NCI-H446 (cell line): Measurements from ENCODE around the gene SPTB.

Experiments used
- DNase-seq, 2 experiments: peaks; one replicate each; lab custom pipeline; 2025; lab: John Stamatoyannopoulos, UW

SPTB gene

DNA sequence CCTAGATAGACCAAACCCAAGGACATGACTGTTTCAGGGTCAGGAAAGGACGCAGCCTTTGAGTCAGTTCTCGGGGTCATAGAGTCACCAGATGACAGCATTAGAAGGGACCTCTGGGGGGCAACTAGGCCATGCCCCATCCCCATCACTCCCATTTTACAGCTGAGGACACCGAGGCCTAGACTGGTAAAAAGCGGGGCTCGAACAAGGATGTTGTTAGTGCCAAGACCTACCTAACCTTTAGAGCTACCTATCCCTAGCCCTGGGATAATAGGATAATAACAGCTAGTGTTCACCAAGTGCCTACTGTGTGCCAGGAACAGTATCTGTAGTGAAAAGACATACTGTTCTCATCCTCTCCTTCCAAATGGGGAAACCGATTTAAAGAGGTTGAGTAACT, 126.8 kb downstream of the SPTB start:
- DNase-seq = no peak

DNA sequence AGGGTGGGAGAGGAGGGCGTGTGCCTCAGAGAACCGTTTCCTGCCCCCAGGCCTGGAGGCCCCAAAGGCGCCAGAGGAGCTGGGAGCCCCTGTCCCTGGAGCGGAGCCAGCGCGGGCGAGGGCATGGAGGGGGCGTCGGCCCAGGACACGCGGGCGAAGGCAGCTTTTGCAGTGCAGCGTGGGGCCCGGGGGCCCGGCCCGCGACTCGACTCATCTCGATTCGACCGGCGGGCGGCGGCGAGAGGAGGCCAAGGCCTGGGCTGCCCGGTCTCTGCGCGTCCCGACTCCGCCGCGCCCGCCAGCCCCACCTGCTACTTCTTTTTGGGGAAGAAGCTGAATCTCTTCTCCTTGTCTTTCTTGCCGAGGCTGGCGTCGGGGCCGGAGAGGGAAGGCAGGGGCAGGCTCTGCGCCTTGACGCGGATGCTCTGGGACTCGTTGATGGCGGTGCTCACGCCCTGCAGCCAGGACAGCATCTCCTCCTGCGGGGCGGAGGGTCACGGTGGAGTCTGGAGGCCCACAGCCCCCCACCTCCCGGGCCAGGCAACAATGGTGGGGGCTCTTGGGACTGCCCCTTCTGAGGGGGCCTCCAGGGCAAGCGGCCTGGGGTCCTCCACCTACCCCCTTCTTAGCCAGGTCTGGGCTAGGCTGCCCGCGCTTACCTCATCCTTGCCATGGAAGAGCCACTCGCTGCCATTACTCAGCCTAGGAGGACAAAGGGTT, 130.6 kb downstream of the SPTB start:
- no peak for DNase-seq

DNA sequence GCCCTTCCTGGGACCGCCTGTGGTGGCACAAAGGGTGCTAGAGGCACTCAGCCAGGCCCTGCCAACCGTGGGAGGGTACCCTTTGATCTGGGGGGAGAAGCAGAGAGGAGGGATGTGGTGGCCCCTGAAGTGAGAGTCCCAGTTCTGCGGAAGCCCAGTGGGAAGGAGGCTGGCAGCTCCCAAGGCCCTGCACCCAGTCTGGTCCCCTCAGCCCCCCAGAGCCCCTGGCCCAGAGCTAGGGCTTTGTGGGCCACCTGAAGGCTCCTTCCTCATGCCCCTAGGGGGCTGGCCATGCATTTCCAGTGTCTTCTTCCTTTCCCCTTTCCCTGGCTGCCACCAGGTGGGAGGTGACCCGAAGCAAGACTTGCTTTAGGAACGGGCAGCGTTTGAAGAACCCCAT, 131.2 kb downstream of the SPTB start:
- no peak for DNase-seq

DNA sequence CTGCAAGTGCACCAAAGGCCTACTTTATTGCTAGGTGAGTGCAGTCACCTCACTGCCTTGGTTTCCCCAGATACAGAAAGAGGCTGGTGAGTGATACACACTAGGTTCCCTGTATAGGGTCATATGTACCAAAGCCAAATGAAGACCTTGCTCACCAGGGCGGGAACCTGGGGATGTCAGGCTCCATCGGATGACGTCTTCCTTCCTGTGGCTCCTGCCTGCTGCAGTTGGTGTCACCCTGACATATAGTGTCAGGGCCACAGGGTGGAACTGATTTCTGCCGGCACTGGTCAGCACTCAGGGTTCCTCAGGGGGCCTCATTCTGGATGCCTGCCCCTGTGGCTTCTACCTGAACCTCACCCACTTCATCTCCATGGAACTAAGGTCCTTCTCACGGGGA, 132.4 kb downstream of the SPTB start:
- DNase-seq = no peak

DNA sequence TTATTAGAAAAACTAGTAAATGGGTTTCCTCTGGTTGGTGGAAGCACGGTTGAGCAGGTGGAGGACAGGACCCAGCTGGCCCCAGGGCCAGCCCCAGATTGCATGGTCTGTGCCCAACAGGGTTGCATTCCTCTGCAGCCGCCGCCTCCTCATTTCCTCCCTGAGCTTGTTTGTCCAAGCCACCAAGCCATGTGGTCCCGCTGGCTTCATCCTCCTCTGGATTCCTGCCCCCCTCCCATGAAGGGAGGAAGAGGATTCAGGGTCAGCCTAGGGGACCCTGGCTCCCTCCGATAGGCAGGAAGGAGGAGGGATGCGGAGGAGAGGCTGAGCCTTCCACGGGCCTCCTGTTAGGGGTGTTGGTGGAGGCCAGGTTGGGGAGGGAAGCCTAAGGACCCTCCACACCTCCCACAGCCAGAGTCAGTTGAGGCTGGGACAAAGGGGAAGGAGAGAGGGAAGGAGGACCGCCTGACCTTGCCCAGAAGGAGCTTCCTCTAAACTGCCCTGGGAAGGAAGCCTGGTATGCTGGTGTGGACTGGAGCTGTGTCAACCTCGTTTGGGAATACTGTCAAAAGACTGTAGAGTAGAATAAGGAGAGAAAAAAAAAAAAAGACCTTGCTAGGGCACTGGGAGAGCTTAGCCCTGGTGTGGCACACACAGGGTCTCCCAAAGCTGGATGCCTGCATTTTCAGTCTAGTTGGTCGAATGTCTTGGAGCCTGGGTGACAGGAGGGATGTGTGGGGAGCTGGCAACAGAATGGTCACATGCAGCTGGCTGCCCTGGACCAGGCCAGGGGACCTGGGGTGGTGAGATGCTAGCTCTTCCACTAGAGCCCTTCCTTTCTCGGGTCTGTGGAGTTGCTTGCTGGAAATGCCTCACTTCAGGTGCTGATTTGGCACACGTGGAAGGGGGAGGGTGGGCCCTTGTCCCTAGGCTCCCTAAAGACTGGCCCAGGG, 133.1 kb downstream of the SPTB start:
- no peak for DNase-seq

DNA sequence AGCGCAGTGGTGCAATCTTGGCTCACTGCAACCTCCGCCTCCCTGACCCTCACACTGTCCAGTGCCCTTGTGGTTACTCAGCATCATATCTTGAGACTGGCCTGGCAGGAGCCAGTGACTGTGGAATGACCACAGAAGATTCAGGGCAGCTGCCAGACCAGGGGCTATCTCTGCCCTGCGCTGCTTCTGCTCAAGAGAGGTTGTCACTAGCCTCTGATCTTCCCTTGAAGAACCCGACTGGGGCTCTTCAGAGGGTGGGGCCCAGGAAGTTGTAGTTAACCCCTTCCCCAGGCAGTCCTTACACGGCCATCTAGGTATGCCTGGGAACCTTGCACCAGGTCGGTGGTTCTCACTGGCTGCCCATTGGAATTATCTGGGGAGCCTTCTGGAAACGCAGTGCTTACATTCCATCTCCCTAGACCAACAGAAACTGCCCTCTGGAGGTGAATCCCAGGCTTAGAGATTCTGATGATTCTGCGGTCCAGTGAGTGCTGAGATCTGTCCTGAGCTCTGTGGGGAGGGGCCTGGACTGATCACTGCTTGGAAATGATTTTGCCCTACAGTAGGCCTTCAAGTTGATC, 134.1 kb downstream of the SPTB start:
- DNase-seq = no peak

DNA sequence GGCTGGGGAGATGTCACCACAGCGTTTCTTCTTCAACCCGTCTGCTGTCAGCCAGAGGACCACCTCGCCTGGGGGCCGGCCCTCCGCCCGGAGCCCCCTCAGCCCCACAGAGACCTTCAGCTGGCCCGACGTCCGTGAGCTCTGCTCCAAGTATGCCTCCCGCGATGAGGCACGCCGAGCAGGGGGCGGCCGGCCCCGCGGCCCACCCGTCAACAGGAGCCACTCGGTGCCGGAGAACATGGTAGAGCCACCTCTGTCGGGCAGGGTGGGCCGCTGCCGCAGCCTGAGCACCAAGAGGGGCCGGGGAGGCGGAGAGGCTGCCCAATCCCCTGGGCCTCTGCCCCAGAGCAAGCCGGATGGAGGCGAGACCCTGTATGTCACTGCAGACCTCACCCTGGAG, 136.6 kb downstream of the SPTB start:
- DNase-seq = no peak

DNA sequence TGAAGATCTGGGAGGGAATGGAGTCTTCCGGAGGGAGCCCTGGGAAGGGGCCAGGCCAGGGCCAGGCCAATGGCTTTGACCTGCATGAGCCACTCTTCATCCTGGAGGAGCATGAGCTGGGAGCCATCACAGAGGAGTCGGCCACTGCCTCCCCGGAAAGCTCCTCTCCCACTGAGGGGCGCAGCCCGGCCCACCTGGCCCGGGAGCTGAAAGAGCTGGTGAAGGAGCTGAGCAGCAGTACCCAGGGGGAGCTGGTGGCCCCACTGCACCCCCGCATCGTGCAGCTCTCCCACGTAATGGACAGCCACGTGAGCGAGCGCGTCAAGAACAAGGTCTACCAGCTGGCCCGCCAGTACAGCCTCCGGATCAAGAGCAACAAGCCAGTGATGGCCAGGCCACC, 137.7 kb downstream of the SPTB start:
- no peak for DNase-seq

DNA sequence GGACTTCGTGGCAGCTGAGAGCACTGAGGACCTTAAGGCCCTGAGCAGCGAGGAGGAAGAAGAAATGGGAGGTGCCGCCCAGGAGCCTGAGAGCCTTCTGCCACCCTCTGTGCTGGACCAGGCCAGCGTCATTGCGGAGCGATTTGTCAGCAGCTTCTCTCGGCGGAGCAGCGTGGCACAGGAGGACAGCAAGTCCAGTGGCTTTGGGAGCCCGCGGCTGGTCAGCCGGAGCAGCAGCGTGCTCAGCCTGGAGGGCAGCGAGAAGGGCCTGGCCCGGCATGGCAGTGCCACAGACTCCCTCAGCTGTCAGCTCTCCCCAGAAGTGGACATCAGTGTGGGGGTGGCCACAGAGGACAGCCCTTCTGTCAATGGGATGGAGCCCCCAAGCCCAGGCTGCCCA, 138.5 kb downstream of the SPTB start:
- DNase-seq = no peak

DNA sequence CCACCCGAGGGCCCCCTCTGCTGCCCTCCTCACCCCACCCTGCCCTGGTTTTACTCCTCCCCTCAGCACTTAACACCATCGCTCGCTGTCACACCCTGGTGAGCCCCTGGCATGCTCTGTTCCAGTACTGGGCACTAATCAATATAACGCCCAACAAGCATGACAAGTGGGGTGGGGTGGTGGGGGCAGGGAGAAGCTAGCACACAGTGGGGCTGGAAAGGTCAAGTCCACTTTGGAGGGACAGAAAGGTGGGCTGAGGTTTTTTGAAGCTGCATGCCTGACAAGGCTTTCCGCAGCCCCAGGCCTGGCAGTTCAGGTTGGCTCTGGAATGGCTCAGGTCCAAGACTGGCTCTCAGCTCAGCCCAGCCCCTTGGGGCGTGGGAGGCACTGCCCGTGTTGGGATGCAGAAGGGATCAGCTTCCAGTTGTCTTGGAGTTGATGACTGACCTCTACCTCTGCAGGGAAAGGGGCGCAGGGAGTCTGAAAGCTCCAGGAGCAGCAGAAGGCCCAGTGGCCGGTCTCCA, 141.4 kb downstream of the SPTB start:
- no peak for DNase-seq

DNA sequence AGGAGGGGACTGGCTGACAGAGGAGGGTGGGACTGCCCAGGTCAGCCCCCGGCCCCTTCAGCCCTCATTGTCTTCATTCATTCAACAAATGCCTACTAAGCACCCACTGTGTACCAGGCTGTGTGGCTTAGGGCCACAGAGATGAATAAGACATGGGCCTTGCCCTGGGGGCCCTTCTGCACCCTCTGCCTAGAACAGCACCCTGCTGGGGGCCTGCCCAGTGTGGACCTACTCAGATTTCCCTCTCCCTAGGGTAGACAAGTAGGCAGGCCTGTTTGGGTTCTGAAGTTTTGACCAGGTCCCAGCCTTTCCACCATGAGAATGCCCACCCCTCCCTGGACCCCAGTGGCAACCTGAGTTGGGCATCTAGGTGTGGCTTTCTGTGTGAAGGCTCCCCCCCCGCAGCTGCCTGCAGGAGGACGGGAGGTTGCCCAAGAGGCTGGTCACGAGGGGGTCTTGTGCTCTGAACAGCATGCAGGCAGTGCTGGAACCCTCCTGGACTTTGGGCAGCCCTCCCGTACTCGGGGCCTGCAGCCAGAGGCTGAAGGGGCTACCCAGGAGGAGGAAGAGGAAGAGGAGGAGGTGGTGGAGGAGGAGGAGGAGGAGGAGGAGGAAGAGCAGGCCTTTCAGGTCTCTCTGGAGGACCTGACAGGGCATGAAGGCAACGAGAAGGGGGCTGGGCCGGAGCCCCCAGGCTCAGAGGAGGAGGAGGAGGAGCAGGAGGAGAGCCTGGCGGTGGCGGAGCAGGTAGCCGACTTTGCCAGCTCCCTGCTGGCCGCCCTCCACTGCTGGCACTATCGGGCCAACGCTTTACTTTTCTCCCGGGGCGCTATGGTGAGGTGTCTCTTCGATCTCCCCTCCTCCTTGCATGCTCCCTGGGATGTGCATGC, 142.1 kb downstream of the SPTB start:
- no peak for DNase-seq

DNA sequence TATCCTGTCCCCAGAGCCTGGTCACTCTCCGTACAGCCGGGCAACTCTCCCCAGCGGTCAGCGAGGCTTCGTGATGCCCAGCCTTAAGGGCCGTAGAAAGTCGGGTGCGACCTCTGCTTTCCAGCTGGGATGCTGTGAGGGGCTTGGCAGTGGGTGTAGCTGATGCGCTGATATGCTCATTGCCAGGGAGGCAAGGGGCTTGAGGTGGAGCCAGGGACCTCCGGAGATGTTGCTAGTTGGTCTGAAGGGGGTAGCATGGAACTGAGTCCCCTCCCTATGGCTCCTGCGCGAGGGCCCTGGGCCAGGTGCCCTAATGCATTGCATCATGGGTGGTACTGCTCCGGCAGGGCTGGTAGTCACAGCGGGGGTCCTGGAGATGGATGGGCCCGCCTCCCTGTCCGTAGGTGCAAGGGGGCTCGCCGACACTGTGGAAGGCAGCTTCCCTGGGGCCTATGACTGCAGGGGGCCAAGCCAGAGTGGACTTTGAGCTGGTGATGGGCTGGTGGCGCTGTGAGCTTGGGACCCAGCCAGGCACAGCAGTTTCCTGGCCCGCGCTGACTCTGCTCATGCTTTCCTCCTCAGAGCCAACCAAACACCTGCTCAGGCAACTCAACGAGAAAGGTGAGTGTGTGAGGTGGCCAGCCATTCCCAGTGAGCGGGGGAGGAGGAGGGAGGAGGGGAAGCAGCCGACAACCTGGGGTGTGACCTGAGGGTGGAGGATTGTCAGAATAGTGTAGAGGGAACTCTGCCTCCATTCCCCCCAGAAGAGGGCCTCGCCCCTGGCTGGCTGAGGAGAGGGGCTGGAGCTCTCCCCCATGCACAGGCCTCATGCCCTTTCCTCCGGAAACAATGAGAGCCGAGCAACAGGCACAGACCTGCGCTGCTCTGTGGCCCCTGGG, 143.2 kb downstream of the SPTB start:
- no peak for DNase-seq

DNA sequence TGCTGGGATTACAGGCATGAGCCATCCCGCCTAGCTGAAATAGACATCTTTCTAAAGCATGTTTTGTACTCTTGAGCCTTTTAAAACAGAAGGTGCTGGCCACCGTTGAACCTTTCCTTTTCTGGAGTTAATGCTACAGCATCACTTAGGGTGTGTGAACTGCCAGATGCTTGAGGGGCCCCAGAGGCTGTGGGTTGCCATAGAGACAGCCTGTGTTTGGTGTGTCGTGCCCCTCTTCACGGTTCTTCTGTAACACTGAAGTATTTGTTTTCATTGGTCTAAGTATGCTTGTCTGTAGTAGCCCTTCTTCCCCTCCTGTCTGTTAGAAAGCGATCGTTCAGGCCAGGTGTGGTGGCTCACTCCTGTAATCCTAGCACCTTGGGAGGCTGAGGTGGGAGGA, 144.7 kb downstream of the SPTB start:
- DNase-seq = no peak

DNA sequence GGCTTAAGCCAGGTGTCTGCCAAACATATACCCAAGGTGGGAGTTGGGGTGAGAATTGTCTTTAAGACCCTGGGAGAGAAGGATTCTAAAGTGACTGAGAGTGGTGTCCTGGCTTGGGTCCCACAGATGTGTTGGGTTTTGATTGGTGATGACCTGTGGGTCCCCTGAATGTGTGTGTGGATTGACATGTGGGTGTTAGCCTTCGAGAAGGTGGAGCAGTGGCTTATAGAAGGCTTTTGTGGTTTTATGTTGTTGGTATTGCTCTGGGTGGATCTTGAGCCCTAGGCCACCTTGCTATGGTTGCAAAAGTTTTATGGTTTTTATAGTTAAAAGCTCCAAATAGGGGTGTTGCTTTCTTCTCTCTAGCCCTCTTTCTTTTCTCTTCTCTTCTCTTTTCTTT, 145.8 kb downstream of the SPTB start:
- DNase-seq = no peak

DNA sequence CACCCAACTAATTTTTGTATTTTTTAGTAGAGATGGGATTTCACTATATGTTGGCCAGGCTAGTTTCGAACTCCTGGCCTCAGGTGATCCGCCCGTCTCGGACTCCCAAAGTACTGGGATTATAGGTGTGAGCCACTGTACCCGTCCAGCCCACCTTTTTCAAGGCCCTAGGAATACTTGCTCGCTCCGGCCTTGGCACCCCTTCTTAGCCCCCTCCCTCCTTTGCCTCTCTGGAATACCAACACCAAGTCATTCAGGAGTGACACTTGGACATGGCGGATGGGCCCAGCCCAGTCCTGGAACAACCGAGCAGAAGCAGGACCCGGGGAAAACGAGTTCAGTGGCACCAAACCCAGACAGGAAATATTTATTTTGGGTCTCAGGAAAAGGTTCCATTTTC, 146.4 kb downstream of the SPTB start:
- DNase-seq = no peak

DNA sequence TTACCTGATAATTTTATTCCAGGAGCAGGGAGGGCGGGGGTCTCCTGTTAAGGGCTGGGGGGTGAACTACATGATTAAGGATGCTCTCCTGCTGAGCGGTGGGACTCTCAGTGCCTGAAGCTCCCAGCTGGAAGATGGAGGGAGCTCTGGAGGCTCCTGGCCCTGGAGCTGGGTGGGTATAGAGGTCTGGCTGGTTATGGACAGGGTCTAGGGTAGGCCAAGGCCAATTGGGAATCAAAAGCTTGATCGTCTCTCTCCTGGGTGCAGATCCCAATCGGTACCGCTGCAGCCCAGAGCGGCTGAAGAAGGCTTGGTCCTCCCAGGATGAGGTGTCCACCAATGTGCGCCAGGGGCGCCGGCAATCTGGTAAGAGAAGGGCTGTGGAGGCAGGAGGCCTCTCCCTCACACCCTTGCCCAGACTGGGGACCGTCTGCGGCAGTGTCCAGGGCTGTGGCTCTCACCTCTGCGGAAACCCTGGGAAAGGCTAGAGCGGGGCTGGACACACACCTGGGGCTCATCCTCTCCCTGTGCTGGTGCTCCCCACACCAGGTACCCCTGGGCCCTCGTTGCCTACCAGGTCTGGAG, 147.1 kb downstream of the SPTB start:
- DNase-seq = no peak

DNA sequence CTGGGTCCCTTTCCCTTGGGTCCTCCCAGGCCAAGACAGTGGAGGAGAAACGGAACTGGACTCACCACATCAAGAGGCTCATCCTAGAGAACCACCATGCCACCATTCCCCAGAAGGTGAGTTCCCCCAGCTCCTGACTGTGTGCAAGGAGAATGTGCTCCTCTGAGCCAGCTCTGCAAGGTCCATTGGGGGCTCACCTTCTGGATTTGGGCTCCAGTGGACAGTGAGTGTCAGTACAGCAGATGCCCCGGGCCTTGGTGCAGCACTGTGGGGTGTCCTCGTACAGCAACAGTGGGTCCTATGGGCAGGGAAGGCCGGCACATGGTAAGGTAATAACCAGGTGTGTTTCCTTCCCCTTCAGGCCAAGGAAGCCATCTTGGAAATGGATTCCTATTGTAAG, 147.6 kb downstream of the SPTB start:
- DNase-seq = no peak

DNA sequence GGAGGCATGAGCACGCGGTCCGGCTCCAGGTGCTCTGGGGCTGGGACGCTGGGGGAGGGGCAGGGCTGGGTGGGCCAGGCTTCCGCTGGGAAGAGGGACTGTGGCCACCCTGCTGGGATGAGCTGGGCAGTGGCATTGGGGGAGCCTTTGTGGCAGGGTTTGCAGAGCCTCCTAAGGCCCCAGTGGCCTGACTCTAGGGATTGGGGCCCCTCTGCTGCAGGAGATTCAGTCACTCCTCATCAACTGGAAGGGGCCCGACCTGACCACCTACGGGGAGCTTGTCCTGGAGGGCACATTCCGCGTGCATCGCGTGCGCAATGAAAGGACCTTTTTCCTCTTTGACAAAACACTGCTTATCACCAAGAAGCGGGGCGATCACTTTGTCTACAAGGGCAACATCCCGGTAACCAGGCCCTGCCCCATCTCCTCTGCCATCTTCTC, 148.5 kb downstream of the SPTB start:
- DNase-seq = no peak

DNA sequence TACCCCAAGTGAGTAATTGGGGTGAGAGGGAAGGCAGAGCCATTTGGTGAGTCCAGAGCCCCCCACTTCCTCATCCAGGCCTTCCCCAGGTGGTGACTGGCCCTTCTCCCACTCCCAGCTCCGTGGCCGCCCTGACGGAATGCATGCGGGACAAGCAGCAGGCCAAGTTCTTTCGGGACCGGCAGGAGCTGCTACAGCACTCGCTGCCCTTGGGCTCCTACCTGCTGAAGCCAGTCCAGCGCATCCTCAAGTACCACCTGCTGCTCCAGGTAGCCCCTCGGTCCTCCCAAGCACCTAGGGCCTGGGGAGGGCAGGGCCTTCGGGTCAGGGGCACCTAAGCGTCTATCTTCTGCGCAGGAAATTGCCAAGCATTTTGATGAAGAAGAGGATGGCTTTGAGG, 149.0 kb downstream of the SPTB start:
- no peak for DNase-seq

DNA sequence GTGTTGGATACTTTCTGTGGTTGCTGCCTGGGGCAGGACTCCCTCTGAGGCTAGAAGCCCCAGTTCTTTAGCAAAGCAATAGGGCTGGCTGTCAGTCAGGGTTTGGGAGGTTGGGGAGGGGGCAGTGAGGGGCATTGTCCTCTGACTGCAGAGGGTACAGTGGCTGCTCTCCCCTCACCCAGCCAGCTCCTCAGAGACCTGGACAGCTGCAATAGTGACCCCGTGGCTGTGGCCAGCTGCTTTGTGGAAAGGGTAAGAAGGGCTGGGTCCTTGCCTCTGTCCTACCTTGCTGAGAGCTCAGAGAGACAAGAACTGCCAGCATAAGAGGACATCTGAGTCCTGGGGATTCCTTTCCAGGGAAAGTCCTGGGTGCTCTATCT, 149.7 kb downstream of the SPTB start:
- DNase-seq = no peak
